GM12873 (cell line): ENCODE measurements around the gene EYS.

Experiments
- CTCF ChIP-seq: IDR thresholded peaks from 2 replicates; pipeline ENCODE4 v1.5.1; 2012; ENCODE audit warnings: low read depth, mild to moderate bottlenecking, moderate library complexity, low read length, control low read depth; ENCODE audit not compliant: insufficient read depth; ENCODE audit errors: missing control alignments

EYS gene

DNA sequence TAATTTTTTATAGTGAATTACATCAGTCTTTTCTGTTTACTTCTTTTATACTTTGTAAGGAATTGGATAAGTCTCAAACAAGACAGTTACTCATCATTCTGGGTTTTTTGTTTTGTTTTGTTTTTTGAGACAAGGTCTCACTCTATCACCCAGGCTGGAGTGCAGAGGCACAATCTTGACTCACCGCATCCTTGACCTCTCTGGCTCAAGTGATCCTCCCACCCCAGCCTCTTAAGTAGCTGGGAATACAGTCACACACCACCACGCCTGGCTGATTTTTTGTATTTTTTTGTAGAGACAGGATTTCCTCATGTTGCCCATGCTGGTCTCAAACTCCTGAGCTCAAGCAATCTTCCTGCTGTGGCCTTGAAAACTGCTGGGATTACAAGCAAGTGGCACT, 524.3 kb downstream of the EYS start:
- TF ChIP-seq CTCF = no peak

DNA sequence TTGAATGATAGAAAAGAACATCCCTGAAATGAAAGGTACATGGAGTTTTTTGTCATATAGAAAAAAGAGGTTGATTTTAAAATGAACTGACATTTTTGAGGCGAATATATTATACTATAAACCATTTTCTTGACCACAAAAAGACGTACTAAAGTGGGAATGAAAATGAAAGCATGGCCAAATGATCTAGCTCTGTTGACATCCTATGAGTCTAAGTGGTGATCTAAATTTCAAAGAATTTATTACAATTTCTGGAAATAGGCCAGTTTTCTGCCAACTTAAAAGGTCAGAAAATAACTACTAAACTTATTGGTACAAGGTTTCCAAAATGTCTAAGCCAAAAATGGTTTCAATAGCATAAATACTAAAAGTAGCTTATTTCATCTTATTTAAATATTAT, 536.8 kb downstream of the EYS start:
- no peak for TF ChIP-seq CTCF

- TF ChIP-seq CTCF = no peak
Measured at GRCh38 chr6:65161661-65162060, 545.4 kb downstream of the EYS start.

DNA sequence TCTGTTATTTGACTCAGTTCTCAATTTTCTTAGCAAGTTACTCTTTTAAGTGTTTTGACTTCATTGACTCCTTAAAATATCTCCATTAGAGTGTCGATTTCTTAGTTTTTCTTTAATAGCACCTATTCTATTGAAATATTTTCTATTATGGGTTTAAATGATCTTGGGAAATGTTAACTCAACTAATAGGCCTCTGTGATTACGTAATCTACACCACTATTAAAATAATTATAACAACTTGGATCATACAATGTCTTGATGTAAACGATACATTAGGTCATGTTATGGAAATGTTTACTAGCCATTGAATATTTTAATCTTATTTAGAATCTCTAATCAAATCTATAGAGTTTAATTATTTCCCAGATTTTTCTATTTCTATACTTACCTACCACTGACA, 550.0 kb downstream of the EYS start:
- TF ChIP-seq CTCF = no peak

- TF ChIP-seq CTCF = no peak
Measured at GRCh38 chr6:65155083-65155482, 551.9 kb downstream of the EYS start.

DNA sequence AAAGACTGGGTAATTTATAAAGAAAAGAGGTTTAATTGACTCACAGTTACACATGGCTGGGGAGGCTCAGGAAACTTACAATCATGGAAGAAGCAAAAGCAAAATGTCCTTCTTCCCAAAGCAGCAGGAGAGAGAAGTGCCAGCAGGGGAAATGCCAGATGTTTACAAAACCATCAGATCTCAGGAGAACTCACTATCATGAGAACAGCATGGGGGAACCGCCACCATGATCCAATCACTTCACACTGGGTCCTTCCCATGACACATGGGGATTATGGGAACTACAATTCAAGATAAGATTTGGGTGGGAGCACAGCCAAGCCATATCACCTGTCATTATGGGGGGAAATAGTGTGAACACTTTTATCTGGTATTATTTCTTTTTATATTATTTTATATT, 557.2 kb downstream of the EYS start:
- no peak for TF ChIP-seq CTCF

- TF ChIP-seq CTCF = no peak
Measured at GRCh38 chr6:65148839-65149238, 558.2 kb downstream of the EYS start.

GRCh38 chr6:65135567-65135966, 571.5 kb downstream of the EYS start:
- TF ChIP-seq CTCF = no peak
